ENCODE data around the gene TUFT1. TPM values are rescaled to one million over a fixed set of nuclear protein-coding genes. Genes with fewer than 3 reads are reported as not detected.

The TUFT1 gene
- total RNA-seq, 1 donor from 2014 or later = 7.0 TPM

- Mint-ChIP-seq H3K9me3 (ENCODE audit: unreplicated experiment) (no peaks in the 10 kb centered on the region), H3K36me3 (ENCODE audit: unreplicated experiment) (no peaks in the 10 kb centered on the region), H3K4me3 (ENCODE audit: unreplicated experiment) (no peak overlapping the region), H3K4me1 (ENCODE audit: low read depth, unreplicated experiment) (no peaks in the 10 kb centered on the region), H3K27me3 (ENCODE audit: unreplicated experiment) (no peaks in the 10 kb centered on the region), H3K27ac (ENCODE audit: unreplicated experiment) (no peak overlapping the region)
- TF ChIP-seq, protein P1, sequence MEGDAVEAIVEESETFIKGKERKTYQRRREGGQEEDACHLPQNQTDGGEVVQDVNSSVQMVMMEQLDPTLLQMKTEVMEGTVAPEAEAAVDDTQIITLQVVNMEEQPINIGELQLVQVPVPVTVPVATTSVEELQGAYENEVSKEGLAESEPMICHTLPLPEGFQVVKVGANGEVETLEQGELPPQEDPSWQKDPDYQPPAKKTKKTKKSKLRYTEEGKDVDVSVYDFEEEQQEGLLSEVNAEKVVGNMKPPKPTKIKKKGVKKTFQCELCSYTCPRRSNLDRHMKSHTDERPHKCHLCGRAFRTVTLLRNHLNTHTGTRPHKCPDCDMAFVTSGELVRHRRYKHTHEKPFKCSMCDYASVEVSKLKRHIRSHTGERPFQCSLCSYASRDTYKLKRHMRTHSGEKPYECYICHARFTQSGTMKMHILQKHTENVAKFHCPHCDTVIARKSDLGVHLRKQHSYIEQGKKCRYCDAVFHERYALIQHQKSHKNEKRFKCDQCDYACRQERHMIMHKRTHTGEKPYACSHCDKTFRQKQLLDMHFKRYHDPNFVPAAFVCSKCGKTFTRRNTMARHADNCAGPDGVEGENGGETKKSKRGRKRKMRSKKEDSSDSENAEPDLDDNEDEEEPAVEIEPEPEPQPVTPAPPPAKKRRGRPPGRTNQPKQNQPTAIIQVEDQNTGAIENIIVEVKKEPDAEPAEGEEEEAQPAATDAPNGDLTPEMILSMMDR (IDR thresholded peaks at IDR 0.05; ENCODE audit: partially characterized antibody, unreplicated experiment) = no peak
- DNase-seq = no peak
These were observed 9.6 kb upstream of the TUFT1 start for GRCh38 chr1:151530461-151530860.

GRCh38 chr1:151533870-151534269, 6.2 kb upstream of the TUFT1 start:
- H3K27ac Mint-ChIP-seq (ENCODE audit: unreplicated experiment) = no peak overlapping the region
- TF ChIP-seq, protein P1 (IDR thresholded peaks at IDR 0.05; ENCODE audit: partially characterized antibody, unreplicated experiment) = no peak
- H3K4me1 Mint-ChIP-seq (ENCODE audit: low read depth, unreplicated experiment) = no peaks in the 10 kb centered on the region
- H3K4me3 Mint-ChIP-seq (ENCODE audit: unreplicated experiment) = no peak overlapping the region
- no peaks in the 10 kb centered on the region for H3K36me3 Mint-ChIP-seq (ENCODE audit: unreplicated experiment)
- no peaks in the 10 kb centered on the region for H3K9me3 Mint-ChIP-seq (ENCODE audit: unreplicated experiment)
- no peak for DNase-seq
- H3K27me3 Mint-ChIP-seq (ENCODE audit: unreplicated experiment) = peaks cover 1% of the 10 kb centered on the region

DNA sequence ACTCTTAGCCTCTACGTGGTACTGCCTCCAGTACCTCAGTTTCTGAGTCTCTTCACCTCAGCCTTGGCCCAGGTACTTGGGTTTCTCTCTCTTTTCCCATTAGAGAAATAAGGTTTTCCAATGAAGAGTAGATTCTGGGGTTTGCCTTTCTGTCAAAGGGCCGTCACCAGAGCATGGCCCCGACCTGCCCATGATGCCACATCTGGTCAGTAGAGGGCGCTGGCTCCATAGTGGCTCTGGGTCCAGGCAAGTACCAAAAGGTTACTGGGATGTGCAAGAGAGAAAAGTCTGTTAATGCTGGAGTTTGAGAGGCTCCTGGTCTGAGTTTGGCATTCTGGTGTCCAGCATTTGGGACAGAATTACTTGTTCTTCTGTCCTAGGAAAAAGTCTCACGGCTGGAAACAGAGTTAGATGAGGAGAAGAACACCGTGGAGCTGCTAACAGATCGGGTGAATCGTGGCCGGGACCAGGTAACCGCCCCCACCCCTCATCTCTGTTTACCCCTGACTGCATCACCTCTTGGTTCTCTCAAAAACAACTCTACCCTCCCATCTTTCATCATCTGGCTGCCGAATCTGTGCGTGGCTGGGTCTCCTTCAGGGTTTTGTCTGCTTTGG, 5.3 kb upstream of the TUFT1 start:
- TF ChIP-seq, protein P1 (IDR thresholded peaks at IDR 0.05; ENCODE audit: partially characterized antibody, unreplicated experiment) = peak; percentile 75
- H3K4me3 Mint-ChIP-seq (ENCODE audit: unreplicated experiment) = no peak overlapping the region
- peaks cover 1% of the 10 kb centered on the region for H3K27me3 Mint-ChIP-seq (ENCODE audit: unreplicated experiment)
- H3K36me3 Mint-ChIP-seq (ENCODE audit: unreplicated experiment) = no peaks in the 10 kb centered on the region
- no peaks in the 10 kb centered on the region for H3K4me1 Mint-ChIP-seq (ENCODE audit: low read depth, unreplicated experiment)
- peak; percentile 92 for DNase-seq
- H3K27ac Mint-ChIP-seq (ENCODE audit: unreplicated experiment) = no peak overlapping the region
- H3K9me3 Mint-ChIP-seq (ENCODE audit: unreplicated experiment) = no peaks in the 10 kb centered on the region

DNA sequence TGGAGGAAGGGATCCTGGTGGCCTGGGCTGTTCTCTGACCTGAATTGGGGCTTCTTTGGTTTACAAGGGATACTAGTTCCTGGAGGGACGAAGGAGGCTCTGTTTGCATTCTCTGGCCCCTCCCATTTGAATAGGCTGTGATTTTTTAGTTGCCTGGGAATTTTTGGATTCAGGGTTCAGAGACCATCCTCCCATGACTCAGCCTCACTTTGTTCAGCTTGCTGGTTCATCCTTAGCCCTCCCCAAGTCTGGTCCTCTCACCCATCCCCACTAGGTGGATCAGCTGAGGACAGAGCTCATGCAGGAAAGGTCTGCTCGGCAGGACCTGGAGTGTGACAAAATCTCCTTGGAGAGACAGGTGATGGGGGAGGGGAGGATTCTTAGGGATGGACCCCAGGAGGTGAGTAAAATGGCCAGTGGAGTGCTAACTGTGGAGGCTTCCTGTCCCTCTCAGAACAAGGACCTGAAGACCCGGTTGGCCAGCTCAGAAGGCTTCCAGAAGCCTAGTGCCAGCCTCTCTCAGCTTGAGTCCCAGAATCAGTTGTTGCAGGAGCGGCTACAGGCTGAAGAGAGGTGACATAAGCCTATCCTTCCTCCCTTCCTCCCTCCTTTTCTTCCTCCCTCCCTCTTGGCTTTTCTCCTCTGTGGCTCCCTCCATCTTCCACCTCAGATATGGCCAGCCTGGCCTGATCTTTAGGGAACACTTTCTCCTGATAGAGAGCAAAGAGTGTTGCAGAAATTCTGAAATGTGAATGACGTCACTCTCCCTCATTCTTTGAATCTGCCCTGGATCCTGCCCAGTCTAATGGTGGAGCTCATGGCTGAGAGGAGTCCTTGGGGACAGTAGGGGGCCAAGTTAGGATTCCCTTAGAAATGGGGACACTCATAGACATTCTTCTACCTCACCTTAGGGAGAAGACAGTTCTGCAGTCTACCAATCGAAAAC, 4.5 kb upstream of the TUFT1 start:
- Mint-ChIP-seq H3K36me3 (ENCODE audit: unreplicated experiment) (no peaks in the 10 kb centered on the region), H3K4me3 (ENCODE audit: unreplicated experiment) (no peak overlapping the region), H3K27ac (ENCODE audit: unreplicated experiment) (no peak overlapping the region)

More for the DNA sequence above, 4.5 kb upstream of the TUFT1 start:
- DNase-seq = no peak
- TF ChIP-seq, protein P1 (IDR thresholded peaks at IDR 0.05; ENCODE audit: partially characterized antibody, unreplicated experiment) = no peak
- H3K4me1 Mint-ChIP-seq (ENCODE audit: low read depth, unreplicated experiment) = no peaks in the 10 kb centered on the region
- H3K9me3 Mint-ChIP-seq (ENCODE audit: unreplicated experiment) = no peaks in the 10 kb centered on the region
- H3K27me3 Mint-ChIP-seq (ENCODE audit: unreplicated experiment) = peaks cover 1% of the 10 kb centered on the region

Measured in glutamatergic neuron (in vitro differentiated cells).